AG04450 (cell line): ENCODE data around the gene POC1A. TPM values are rescaled to one million over a fixed set of nuclear protein-coding genes. Genes with fewer than 3 reads are reported as not detected.

Source experiments
- CTCF ChIA-PET: fragments of 300-600, 350-600 bp; formaldehyde crosslinking; extraction: SDS; loops from one replicate; lab custom pipeline; 2022; ENCODE audit warnings: antibody characterized with exemption, inconsistent platforms; lab: Charles Lee
- POLR2A ChIA-PET: fragments of 350-600 bp; formaldehyde crosslinking; extraction: SDS; loops from one replicate; lab custom pipeline; 2021; ENCODE audit warnings: antibody characterized with exemption, inconsistent platforms; lab: Yijun Ruan, JAX
- DNase-seq: peaks from one replicate; pipeline ENCODE4 v3.0.0-alpha.2; 2011; ENCODE audit warnings: low read depth, low spot score
- H3K27ac ChIP-seq: one replicate; pipeline ENCODE4 v1.5.1; 2012; ENCODE audit warnings: low read depth, low read length, control low read depth
- H3K27me3 ChIP-seq: one replicate; pipeline ENCODE4 v1.6.0; 2012; ENCODE audit warnings: low read length; ENCODE audit not compliant: control insufficient read depth, insufficient read depth
- H3K4me3 ChIP-seq: 2 replicates; pipeline ENCODE4 v1.5.1; 2011; ENCODE audit warnings: mild to moderate bottlenecking, low read depth, low read length, control low read depth
- H3K9me3 ChIP-seq: 2 replicates; pipeline ENCODE4 v1.5.1; 2012; ENCODE audit warnings: low read length; ENCODE audit not compliant: control insufficient read depth, insufficient read depth
- CTCF ChIP-seq: IDR thresholded peaks from 2 replicates; pipeline ENCODE4 v1.5.1; 2011; ENCODE audit warnings: low read depth, low read length, control low read depth, inconsistent platforms
- polyA plus RNA-seq: library from polyadenylated mRNA; depleted of rRNA; stranded (reverse); fragments of >200 nt; gene quantifications from 2 replicates; pipeline ENCODE4 v1.2.3, GENCODE V29; 2011

Gene POC1A
- polyA plus RNA-seq, 1 experiment = 4.1 TPM

GRCh38 chr3:52041118-52041731, 113.0 kb downstream of the POC1A start:
- no peaks in the 10 kb centered on the region for H3K9me3 ChIP-seq
- POLR2A ChIA-PET = no interaction called here

GRCh38 chr3:52040600-52040999, 113.6 kb downstream of the POC1A start:
- no peak for DNase-seq
- CTCF ChIA-PET = interaction anchor here (1.2 to 1.3 kb wide), 3 partner anchors 26 to 40 kb away, joined by 3 to 5 read pairs (median 4); no protein-coding TSS in a partner anchor
- H3K9me3 ChIP-seq = no peaks in the 10 kb centered on the region
- no peak overlapping the region for H3K27ac ChIP-seq
- POLR2A ChIA-PET = no interaction called here
- no peaks in the 10 kb centered on the region for H3K27me3 ChIP-seq
- no peak overlapping the region for H3K4me3 ChIP-seq
- TF ChIP-seq CTCF = no peak

More at GRCh38 chr3:52041118-52041731, 113.0 kb downstream of the POC1A start:
- peak; percentile 44; the same call in 1 of the 2 replicates for TF ChIP-seq CTCF
- no peaks in the 10 kb centered on the region for H3K27me3 ChIP-seq
- CTCF ChIA-PET = interaction anchor here (1.2 to 1.3 kb wide), 3 partner anchors 26 to 40 kb away, joined by 3 to 5 read pairs (median 4); no protein-coding TSS in a partner anchor
- H3K27ac ChIP-seq = no peak overlapping the region
- no peak for DNase-seq
- no peak overlapping the region for H3K4me3 ChIP-seq

- Histone ChIP-seq H3K4me3 (no peak overlapping the region), H3K27ac (no peak overlapping the region), H3K27me3 (no peaks in the 10 kb centered on the region), H3K9me3 (no peaks in the 10 kb centered on the region)
- ChIA-PET POLR2A (no interaction called here), CTCF (interaction anchor here (1.3 kb wide), 1 partner anchor 25 kb away, joined by 4 read pairs; no protein-coding TSS in a partner anchor)
- DNase-seq = no peak
- no peak for TF ChIP-seq CTCF
Measured at GRCh38 chr3:52039846-52040245, 114.4 kb downstream of the POC1A start.

GRCh38 chr3:52039426-52039825, 114.8 kb downstream of the POC1A start:
- Histone ChIP-seq H3K9me3 (no peaks in the 10 kb centered on the region), H3K27me3 (no peaks in the 10 kb centered on the region), H3K4me3 (no peak overlapping the region), H3K27ac (no peak overlapping the region)
- no peak for TF ChIP-seq CTCF
- ChIA-PET CTCF (no interaction called here), POLR2A (no interaction called here)
- DNase-seq = no peak

GRCh38 chr3:52038227-52038626, 116.0 kb downstream of the POC1A start:
- POLR2A ChIA-PET = no interaction called here
- TF ChIP-seq CTCF = no peak
- no peaks in the 10 kb centered on the region for H3K9me3 ChIP-seq
- no peak for DNase-seq
- CTCF ChIA-PET = no interaction called here
- no peaks in the 10 kb centered on the region for H3K27me3 ChIP-seq
- H3K27ac ChIP-seq = no peak overlapping the region
- no peak overlapping the region for H3K4me3 ChIP-seq
